CD14-positive monocyte (primary cell): ENCODE data around the gene XPO4. TPM values are rescaled to one million over a fixed set of nuclear protein-coding genes. Genes with fewer than 3 reads are reported as not detected.
A peak's percentile ranks its signal among the peaks of the same experiment; 100 is the strongest.
"Not testable (repeated sequence)": the region's sequence is repeated elsewhere in the genome, so short reads cannot be mapped to it uniquely, and the experiment has no call there.

Experiments
- DNase-seq, 3 donors: peaks; one replicate each; pipeline ENCODE4 v3.0.0-alpha.2; 2011 to 2022
- H2AFZ ChIP-seq: 2 replicates; pipeline ENCODE4 v1.6.0; 2012; ENCODE audit warnings: mild to moderate bottlenecking, low read depth, low read length, inconsistent platforms; ENCODE audit not compliant: insufficient read depth, poor library complexity, severe bottlenecking
- H3K27ac ChIP-seq, 2 donors: 1 replicate in 1 of 2; 2 replicates in 1 of 2; pipeline ENCODE4 v1.5.1; 2012 to 2013; ENCODE audit warnings: low read length in 2 of 2, control low read depth in 1 of 2, inconsistent platforms in 1 of 2, low read depth in 1 of 2, mild to moderate bottlenecking in 1 of 2
- H3K27me3 ChIP-seq, 2 donors: one replicate each; pipeline versions ENCODE4 v1.6.0 to v1.6.1; 2011 to 2013; ENCODE audit warnings: low read length in 2 of 2; ENCODE audit not compliant: control insufficient read depth in 2 of 2, insufficient read depth in 2 of 2
- H3K36me3 ChIP-seq, 2 donors: replicated peaks in 1 of 2; 1 replicate in 1 of 2; 2 replicates in 1 of 2; pipeline versions ENCODE4 v1.5.1 to v1.6.1; 2012 to 2013; ENCODE audit warnings: low read length in 2 of 2, control low read depth in 1 of 2, inconsistent platforms in 1 of 2, mild to moderate bottlenecking in 1 of 2; ENCODE audit not compliant: insufficient read depth in 2 of 2, control insufficient read depth in 1 of 2
- H3K4me1 ChIP-seq, 2 donors: 1 replicate in 1 of 2; 2 replicates in 1 of 2; pipeline versions ENCODE4 v1.5.1 to v1.6.1; 2012 to 2013; ENCODE audit warnings: low read length in 2 of 2, control low read depth in 1 of 2, inconsistent platforms in 1 of 2, mild to moderate bottlenecking in 1 of 2, moderate library complexity in 1 of 2; ENCODE audit not compliant: insufficient read depth in 2 of 2, control insufficient read depth in 1 of 2
- H3K4me2 ChIP-seq: replicated peaks from 2 replicates; pipeline ENCODE3; 2012; ENCODE audit warnings: low read length, moderate library complexity, mild to moderate bottlenecking; ENCODE audit not compliant: poor library complexity, severe bottlenecking; ENCODE audit errors: extremely low read depth
- H3K4me3 ChIP-seq, 3 experiments: fragments of 200-600 bp in 1 of 3; sonication (generic) in 1 of 3; replicated peaks in 1 of 3; 1 replicate in 2 of 3; 2 replicates in 1 of 3; pipeline ENCODE4 v1.5.1; 2011 to 2013; ENCODE audit warnings: low read length in 3 of 3, mild to moderate bottlenecking in 3 of 3, control low read depth in 2 of 3, low read depth in 2 of 3, inconsistent platforms in 1 of 3, moderate library complexity in 1 of 3
- H3K79me2 ChIP-seq: 2 replicates; pipeline ENCODE4 v1.6.0; 2012; ENCODE audit warnings: mild to moderate bottlenecking, control low read depth, inconsistent platforms, low read length, moderate library complexity; ENCODE audit not compliant: insufficient read depth
- H3K9ac ChIP-seq: 2 replicates; pipeline ENCODE4 v1.6.0; 2017; ENCODE audit warnings: low read length, mild to moderate bottlenecking; ENCODE audit not compliant: insufficient read depth, poor library complexity, severe bottlenecking
- H3K9me3 ChIP-seq, 2 donors: replicated peaks in 1 of 2; 1 replicate in 1 of 2; 2 replicates in 1 of 2; pipeline versions ENCODE4 v1.5.1 to v1.6.1; 2012 to 2013; ENCODE audit warnings: low read length in 2 of 2, control low read depth in 1 of 2; ENCODE audit not compliant: control insufficient read depth in 1 of 2, insufficient read depth in 1 of 2
- H4K20me1 ChIP-seq: 2 replicates; pipeline ENCODE4 v1.6.0; 2012; ENCODE audit warnings: mild to moderate bottlenecking, low read length, control low read depth, moderate library complexity; ENCODE audit not compliant: insufficient read depth
- H3K27ac Mint-ChIP-seq, 7 donors: one replicate each; pipeline ENCODE4 v1.8.0; 2020; ENCODE audit warnings: mild to moderate bottlenecking in 7 of 7, mixed read lengths in 7 of 7, moderate library complexity in 6 of 7, inconsistent platforms in 2 of 7
- H3K27me3 Mint-ChIP-seq, 3 donors: one replicate each; pipeline ENCODE4 v1.8.0; 2021 to 2022; ENCODE audit warnings: low read depth in 3 of 3, mild to moderate bottlenecking in 3 of 3, mixed read lengths in 3 of 3, moderate library complexity in 3 of 3, inconsistent platforms in 1 of 3
- H3K36me3 Mint-ChIP-seq, 2 donors: one replicate each; pipeline ENCODE4 v1.8.0; 2020; ENCODE audit warnings: mixed read lengths in 2 of 2, inconsistent platforms in 1 of 2, mild to moderate bottlenecking in 1 of 2
- H3K4me1 Mint-ChIP-seq: one replicate; pipeline ENCODE4 v1.8.0; 2020; ENCODE audit warnings: mild to moderate bottlenecking, mixed read lengths
- H3K4me3 Mint-ChIP-seq, 2 donors: one replicate each; pipeline ENCODE4 v1.8.0; 2020; ENCODE audit warnings: mild to moderate bottlenecking in 2 of 2, mixed read lengths in 2 of 2, moderate library complexity in 1 of 2
- H3K9me3 Mint-ChIP-seq, 7 donors: one replicate each; pipeline ENCODE4 v1.8.0; 2020 to 2022; ENCODE audit warnings: mixed read lengths in 7 of 7, mild to moderate bottlenecking in 6 of 7, moderate library complexity in 6 of 7, inconsistent platforms in 2 of 7
- CTCF ChIP-seq: fragments of 200-600 bp; IDR thresholded peaks from one replicate; pipeline ENCODE4 v1.8.0; 2022; ENCODE audit warnings: antibody characterized with exemption, mild to moderate bottlenecking
- WGBS: methylation state at CpG from one replicate; pipeline ENCODE4 v1.1.5; 2013; ENCODE audit warnings: missing lambda C conversion rate; ENCODE audit not compliant: insufficient coverage; 5-methylcytosine and 5-hydroxymethylcytosine counted together
- intact Hi-C, 2 donors: fragments of 100-400 bp; cut with micrococcal nuclease; formaldehyde crosslinking; loops; one replicate each; pipeline versions ENCODE4 v1.15.0 to v1.15.1; 2023
- polyA plus RNA-seq, 3 donors: library from polyadenylated mRNA; depleted of rRNA in 1 of 3; unstranded in 2 of 3; stranded (reverse) in 1 of 3; fragments of 300-500 nt in 2 of 3; fragments of >200 nt in 1 of 3; fragmentation: Illumina TruSeq in 2 of 3; gene quantifications; 1 replicate in 2 of 3; 2 replicates in 1 of 3; pipeline ENCODE4 v1.2.3, GENCODE V29; 2012 to 2021

The XPO4 gene
- polyA plus RNA-seq, 3 donors, result 2.9 to 4.4 (median 4.0) TPM

GRCh38 chr13:20882206-20882605, 20.3 kb downstream of the XPO4 start:
- Histone ChIP-seq H3K9me3 (no peaks in the 10 kb centered on the region), H3K9ac (no peak overlapping the region), H3K79me2 (peaks cover 91% of the 10 kb centered on the region), H3K4me2 (no peak overlapping the region), H3K27me3 (no peaks in the 10 kb centered on the region), H2AFZ (no peak overlapping the region), H4K20me1 (peaks cover 69% of the 10 kb centered on the region), H3K4me3 (no peak overlapping the region), H3K36me3 (no peaks in the 10 kb centered on the region), H3K27ac (no peak overlapping the region), H3K4me1 (peaks cover 2 to 13% of the 10 kb centered on the region in 2 donors)
- Mint-ChIP-seq H3K27me3 (no peaks in the 10 kb centered on the region), H3K36me3 (peaks cover 3 to 8% of the 10 kb centered on the region in 2 donors), H3K4me3 (no peak overlapping the region), H3K4me1 (peaks cover 24% of the 10 kb centered on the region), H3K9me3 (peaks cover 0 to 4% (median 1%) of the 10 kb centered on the region in 7 donors), H3K27ac (peak overlapping the region in 2 of 7 donors; percentile 50 to 79)
- TF ChIP-seq CTCF, result no peak
- no CpG with 5 or more reads among the region's 3 CpGs for WGBS
- intact Hi-C loops, result no loop called here
- no peak for DNase-seq

GRCh38 chr13:20877902-20878301, 24.6 kb downstream of the XPO4 start:
- Mint-ChIP-seq H3K4me3 (no peak overlapping the region), H3K4me1 (peaks cover 25% of the 10 kb centered on the region)
- intact Hi-C loops, result no loop called here

GRCh38 chr13:20876802-20877201, 25.7 kb downstream of the XPO4 start:
- WGBS, result 96% methylated on average over 3 of the region's 5 CpGs
- H3K4me2 ChIP-seq, H3K9me3 ChIP-seq, H3K4me1 ChIP-seq, H3K36me3 ChIP-seq, H2AFZ ChIP-seq, H3K36me3 Mint-ChIP-seq, H3K27me3 ChIP-seq, H3K4me3 ChIP-seq, H3K4me3 Mint-ChIP-seq, DNase-seq, H3K27me3 Mint-ChIP-seq, H3K27ac ChIP-seq, intact Hi-C loops, H3K9ac ChIP-seq: not testable (repeated sequence)
- peaks cover 70% of the 10 kb centered on the region for H4K20me1 ChIP-seq
- peaks cover 20% of the 10 kb centered on the region for H3K4me1 Mint-ChIP-seq
- H3K9me3 Mint-ChIP-seq, result peaks cover 0 to 10% (median 5%) of the 10 kb centered on the region in 7 donors
- H3K79me2 ChIP-seq, result peaks cover 94% of the 10 kb centered on the region
- H3K27ac Mint-ChIP-seq, result peak overlapping the region in 1 of 7 donors; percentile 23

More at GRCh38 chr13:20877902-20878301, 24.6 kb downstream of the XPO4 start:
- no peak overlapping the region for H3K4me2 ChIP-seq
- H3K27me3 Mint-ChIP-seq, result no peaks in the 10 kb centered on the region
- no peak for DNase-seq
- H3K9me3 ChIP-seq, result peaks cover 0 to 4% of the 10 kb centered on the region in 2 donors
- H3K9ac ChIP-seq, result no peak overlapping the region
- peaks cover 2 to 12% of the 10 kb centered on the region in 2 donors for H3K4me1 ChIP-seq
- no CpG with 5 or more reads among the region's 2 CpGs for WGBS
- no peaks in the 10 kb centered on the region for H3K36me3 ChIP-seq
- H3K27ac ChIP-seq, result peak overlapping the region in 1 of 2 donors; percentile 45
- peaks cover 0 to 7% of the 10 kb centered on the region in 2 donors for H3K36me3 Mint-ChIP-seq
- H3K27me3 ChIP-seq, result no peaks in the 10 kb centered on the region
- H4K20me1 ChIP-seq, result peaks cover 69% of the 10 kb centered on the region
- peaks cover 94% of the 10 kb centered on the region for H3K79me2 ChIP-seq
- no peak overlapping the region for H2AFZ ChIP-seq
- TF ChIP-seq CTCF, result no peak
- H3K4me3 ChIP-seq, result no peak overlapping the region
- peak overlapping the region in 5 of 7 donors; percentile 13 to 63 (median 53) for H3K27ac Mint-ChIP-seq
- peaks cover 0 to 10% (median 5%) of the 10 kb centered on the region in 7 donors for H3K9me3 Mint-ChIP-seq
